ENCODE data around the gene STK33.

Gene STK33

DNA sequence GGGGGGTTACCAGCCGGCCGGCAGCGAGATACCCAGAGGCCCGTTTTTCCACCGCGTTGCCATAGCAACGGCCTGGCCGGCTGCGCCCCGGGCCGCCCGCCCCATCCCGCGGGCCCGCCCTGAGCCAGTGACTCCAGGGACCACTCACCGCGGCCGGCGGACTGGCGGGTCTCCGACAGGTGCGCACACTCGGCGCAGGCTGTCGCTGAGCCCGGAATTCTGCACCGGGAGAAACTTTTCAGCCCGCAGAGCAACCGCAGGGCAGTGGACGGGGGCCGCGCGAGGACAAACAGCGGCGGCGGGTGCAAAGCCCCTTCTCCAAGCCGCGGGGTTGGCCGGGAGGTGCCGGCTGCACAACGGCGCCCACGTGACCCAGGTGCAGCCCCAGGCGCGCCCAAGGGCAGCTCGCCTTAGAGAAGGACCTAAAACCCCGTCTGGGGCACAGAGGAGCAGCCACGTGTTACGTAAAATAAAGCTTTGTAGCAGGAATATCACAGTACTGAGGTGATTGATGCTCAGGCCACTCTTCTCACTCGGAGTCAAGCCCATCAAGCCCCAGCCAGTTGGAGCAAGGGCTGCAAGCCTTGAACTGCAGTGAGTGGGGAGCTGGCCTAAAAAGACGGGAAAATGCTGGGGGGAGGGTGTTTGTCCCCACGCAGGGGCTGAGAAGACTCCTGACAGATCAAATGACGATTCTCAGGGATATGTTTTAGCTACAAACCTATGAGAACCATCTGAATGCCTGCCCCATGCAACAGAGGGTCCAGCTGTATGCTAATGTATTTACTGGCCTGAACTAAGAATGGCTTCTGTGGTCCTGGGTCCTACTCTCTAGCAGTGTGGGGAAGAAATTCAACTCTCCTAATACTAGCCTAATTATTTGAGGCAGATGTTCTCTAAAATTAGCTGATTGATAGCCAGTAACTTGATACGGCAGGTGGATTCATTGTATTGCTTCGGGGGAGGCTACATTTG, at the start of gene STK33:
STK33 (minus strand) TSS at position 294 of the 975 bp plus-strand sequence. CDS start 119,323 bp downstream, outside the sequence.
- no peak for DNase-seq

GRCh38 chr11:8642196-8642841, 48.3 kb upstream of the STK33 start:
- DNase-seq: no peak

DNA sequence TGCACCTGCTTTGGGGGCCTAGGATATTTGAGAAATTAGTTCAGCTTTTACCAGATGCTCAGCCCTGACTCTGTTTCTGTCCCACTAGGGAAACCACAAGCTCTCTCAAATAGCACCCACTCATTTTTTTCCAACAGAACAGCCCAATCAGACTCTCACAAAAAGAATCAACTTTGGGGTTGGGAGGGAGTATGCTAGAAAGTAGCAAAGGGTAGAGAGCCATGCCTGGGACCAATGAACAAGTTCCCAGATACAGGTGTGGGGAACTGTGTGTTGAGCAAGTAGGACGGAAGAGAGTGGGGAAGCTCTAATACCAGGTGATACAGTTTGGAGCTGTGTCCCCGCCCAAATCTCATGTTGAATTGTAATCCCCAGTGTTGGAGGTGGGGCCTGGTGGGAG, 47.3 kb upstream of the STK33 start:
- DNase-seq: no peak

GRCh38 chr11:8640267-8640906, 46.4 kb upstream of the STK33 start:
- no peak for DNase-seq

DNA sequence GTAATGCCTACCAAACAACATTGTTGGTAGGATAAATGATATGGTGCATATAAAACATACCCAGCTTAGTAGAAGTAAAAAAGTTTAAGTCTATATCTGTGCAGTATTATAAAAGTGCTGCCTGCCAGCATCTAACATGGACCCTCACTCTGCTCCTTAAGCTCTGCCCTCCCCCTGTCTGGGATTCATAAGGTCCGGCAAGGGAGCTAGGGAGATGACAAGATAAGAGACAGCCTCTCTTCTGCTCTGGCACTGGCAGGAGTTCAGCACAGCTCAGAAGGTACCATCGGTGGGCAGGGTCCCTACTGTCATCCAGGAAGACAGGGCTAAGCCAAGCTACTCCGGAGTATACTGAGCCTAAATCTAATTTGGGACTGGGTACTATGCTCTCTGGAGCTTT, 45.6 kb upstream of the STK33 start:
- DNase-seq: no peak

- no peak for DNase-seq
These were observed 44.3 kb upstream of the STK33 start for GRCh38 chr11:8638300-8638699.

- no peak for DNase-seq
These were observed 42.1 kb upstream of the STK33 start for GRCh38 chr11:8636127-8636526.

DNA sequence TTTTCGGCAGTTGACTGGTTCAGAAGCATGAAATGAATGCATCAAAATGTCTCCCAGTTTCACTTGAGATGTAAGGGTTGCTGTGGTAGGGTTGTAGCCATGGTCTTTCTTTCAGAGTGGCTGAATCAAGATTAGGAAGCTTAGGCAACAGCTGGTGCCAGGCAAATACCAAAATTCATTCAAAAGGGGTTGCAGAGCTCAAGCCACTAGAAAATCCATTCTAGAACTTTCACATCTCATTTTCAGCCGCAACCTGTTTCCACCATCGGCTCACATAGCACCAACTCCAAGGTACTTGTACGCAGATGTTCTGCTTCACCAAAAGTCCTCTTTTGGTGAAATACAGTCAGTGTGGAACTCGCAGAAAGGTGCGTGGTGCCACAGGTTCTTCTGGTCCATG, 40.5 kb upstream of the STK33 start:
- DNase-seq: no peak

- DNase-seq: no peak
These were observed 37.5 kb upstream of the STK33 start for GRCh38 chr11:8631395-8632118.

DNA sequence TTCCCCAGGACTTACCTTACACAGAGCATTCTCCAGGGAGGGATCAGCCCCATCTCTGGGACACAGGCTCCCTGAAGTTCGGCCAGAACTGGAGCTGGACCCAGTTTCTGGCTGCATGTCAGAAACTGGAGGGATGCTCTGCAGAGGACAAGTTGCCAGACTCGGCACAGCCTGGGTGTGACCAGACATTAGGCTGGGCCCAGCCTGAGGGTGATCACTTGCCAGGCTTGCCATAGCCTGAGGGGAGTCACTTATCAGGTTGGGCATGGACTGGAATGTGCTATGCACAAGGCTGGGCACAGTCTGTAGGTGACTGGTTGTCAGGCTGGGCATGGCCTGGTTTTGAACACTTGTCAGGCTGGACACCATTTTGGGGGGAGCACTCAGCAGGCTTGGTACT, 30.7 kb upstream of the STK33 start:
- no peak for DNase-seq

GRCh38 chr11:8621147-8621546, 27.1 kb upstream of the STK33 start:
- DNase-seq: no peak

- DNase-seq: no peak
These were observed 23.0 kb upstream of the STK33 start for GRCh38 chr11:8617063-8617462.

DNA sequence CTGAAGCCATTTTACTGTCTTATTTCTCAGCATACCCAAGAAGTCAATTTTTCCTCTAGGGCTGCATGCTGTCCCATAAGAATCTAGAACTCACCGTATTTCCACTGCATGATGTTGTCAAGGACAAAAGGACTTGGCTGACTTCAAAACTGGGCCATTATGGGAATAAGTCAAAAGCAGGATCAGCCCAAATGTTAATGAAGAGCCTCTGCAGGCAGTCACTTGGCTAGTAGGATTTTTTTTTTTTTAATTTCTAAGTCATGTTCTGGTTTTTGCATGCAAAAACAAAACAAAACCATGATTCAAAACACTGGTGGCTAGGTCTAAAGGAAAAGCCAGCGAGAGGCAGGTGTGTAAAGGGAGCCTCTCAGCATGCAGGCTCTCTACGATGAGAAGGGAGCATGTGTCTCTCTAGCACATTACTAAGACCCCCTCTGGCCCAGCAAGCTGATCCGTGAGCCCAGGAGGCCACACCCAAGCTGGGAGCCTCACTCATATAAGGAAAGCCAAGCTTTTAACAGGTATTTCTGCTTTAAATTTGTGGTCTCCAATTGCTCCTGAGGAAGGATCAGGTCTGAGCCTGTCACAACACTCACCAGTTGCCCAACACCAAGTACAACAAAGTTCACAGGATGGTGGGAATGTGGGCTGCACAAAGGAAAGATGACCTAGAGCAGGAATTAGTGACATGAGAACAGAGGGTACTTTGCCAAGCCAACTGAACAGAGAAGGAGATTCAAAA, 21.4 kb upstream of the STK33 start:
- DNase-seq: no peak

- no peak for DNase-seq
These were observed 20.5 kb upstream of the STK33 start for GRCh38 chr11:8614497-8614896.

DNA sequence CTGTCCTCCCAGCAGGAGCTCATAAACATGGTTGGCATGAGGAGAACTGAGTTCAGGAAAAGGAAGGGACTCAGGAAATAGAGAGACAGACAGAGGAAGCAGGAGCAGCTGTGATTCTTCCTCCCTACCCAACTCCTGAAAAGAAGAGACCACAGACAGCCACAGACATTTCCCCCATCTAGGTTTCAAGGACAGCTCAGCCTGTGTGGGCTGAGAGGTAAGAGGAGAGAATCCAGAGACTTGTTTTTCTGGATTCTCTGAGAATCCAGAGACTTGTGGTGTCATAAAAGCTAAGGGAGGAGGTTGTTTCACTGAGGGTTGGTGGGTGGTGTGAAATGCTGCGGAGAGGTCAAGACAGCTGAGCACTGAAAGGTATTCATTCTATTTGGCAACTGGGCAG, 19.0 kb upstream of the STK33 start:
- DNase-seq: no peak

- no peak for DNase-seq
These were observed 18.5 kb upstream of the STK33 start for GRCh38 chr11:8612522-8612921.

DNA sequence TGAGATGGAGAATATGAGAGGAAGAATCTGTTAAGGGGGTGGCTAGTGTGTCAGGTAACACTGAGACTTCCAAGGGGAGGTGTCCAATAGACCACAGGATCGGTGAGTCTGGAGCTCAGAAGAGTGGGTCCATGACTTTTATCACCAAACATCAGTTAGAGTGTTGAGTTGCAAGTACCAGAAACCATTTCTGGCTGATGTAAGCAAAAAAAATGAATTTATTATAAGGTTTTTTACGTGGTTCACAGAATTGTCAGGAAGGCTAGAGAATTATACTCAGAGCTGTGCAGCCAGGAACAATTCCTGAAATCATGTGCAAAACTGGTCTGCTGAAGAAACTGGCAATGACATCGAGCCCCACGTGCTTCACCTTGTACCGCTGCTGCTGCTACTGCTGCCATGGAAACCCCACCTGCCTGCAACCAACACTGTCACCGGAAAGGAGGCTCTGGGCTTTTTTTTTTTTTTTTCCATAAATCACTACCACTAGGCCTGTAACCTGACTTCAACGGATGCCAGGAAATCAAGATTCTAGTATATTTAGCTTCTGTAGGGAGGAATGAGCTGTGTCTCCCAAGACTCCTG, 16.6 kb upstream of the STK33 start:
- no peak for DNase-seq

GRCh38 chr11:8608652-8609051, 14.6 kb upstream of the STK33 start:
- no peak for DNase-seq

GRCh38 chr11:8605971-8606563, 12.0 kb upstream of the STK33 start:
- DNase-seq: no peak

DNA sequence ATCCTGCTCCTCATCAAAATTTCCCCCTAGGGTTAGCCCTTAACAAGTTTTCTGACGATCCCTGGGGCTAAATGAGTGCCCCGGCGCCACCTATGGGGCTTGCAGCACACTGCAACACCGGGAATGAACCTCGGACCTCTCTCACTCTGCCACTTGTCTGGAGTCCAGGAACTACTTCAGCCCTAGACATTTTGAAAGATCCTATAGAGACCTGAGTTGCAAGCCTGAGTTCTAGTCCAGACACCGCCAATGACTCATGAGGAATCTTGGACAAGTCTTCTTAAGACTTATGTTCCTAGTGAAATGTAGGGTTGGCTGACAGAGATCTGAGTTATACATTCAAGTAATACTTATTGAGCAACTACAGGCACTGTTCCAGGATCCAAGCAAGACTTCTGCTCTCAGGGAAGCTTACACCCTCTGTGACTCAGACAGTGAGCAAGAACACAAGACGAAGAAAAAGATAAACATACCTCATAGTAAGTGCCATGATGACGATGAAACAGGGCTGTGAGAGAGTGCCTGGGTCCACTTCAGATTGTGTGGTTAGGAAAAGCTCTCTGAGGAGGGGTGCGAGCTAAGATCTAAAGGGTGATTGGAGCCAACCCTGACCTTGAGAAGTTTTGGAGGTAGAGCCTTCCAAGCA, 10.2 kb upstream of the STK33 start:
- no peak for DNase-seq

- no peak for DNase-seq
These were observed 9.7 kb upstream of the STK33 start for GRCh38 chr11:8603696-8604077.

Measured in activated CD4-positive, CD25-positive, alpha-beta regulatory T cell (primary cell).